Uterus (tissue), 4 donors: ENCODE results near the gene CD46. TPM values are rescaled to one million over a fixed set of nuclear protein-coding genes. Genes with fewer than 3 reads are reported as not detected.
A peak's percentile ranks its signal among the peaks of the same experiment; 100 is the strongest.

ENCODE experiments used
- DNase-seq, 2 donors: peaks; one replicate each; pipeline ENCODE4 v3.0.0-alpha.2; 2019 to 2020
- H3K27ac ChIP-seq, 2 donors: fragments of 200-600 bp; sonication (generic); 1 replicate in 1 of 2; 2 replicates in 1 of 2; pipeline ENCODE4 v1.5.1; 2016 to 2018
- H3K27me3 ChIP-seq, 2 donors: fragments of 200-600 bp; sonication (generic); one replicate each; pipeline ENCODE4 v1.5.1; 2018 to 2019; ENCODE audit warnings: control low read depth in 1 of 2
- H3K36me3 ChIP-seq, 2 donors: fragments of 200-600 bp; sonication (generic); one replicate each; pipeline ENCODE4 v1.5.1; 2019; ENCODE audit warnings: control low read depth in 1 of 2
- H3K4me1 ChIP-seq, 2 donors: fragments of 200-600 bp; sonication (generic); one replicate each; pipeline ENCODE4 v1.5.1; 2018 to 2019; ENCODE audit warnings: control low read depth in 1 of 2
- H3K4me3 ChIP-seq, 2 donors: fragments of 200-600 bp; sonication (generic); 1 replicate in 1 of 2; 2 replicates in 1 of 2; pipeline ENCODE4 v1.5.1; 2018 to 2019; ENCODE audit warnings: mild to moderate bottlenecking in 1 of 2
- H3K9me3 ChIP-seq, 2 donors: fragments of 200-600 bp; sonication (generic); one replicate each; pipeline ENCODE4 v1.5.1; 2019; ENCODE audit warnings: control low read depth in 1 of 2
- POLR2A ChIP-seq, 2 donors: fragments of 450-650 bp; IDR thresholded peaks; one replicate each; pipeline ENCODE4 v1.6.1; 2016; ENCODE audit warnings: antibody characterized with exemption in 2 of 2, mild to moderate bottlenecking in 1 of 2, moderate library complexity in 1 of 2
- intact Hi-C: fragments of 100-400 bp; cut with DNase I; formaldehyde crosslinking; loops from one replicate; pipeline ENCODE4 v1.15.1; 2023; ENCODE audit warnings: low total_unique reads
- total RNA-seq, 4 donors: library from RNA; depleted of rRNA in 3 of 4; stranded (reverse); fragments of >200 nt in 3 of 4; gene quantifications; one replicate each; pipeline versions ENCODE4 v1.1.0 to v1.2.4, GENCODE V29; 2014 to 2023
- TF ChIP-seq, protein P1 (sequence below), 4 experiments: fragments of 200-600 bp in 2 of 4; fragments of 450-650 bp in 2 of 4; sonication (generic) in 2 of 4; IDR thresholded peaks; one replicate each; pipeline ENCODE4 v1.5.1; 2016 to 2019; ENCODE audit warnings: antibody characterized with exemption in 4 of 4, mild to moderate bottlenecking in 2 of 4, moderate library complexity in 1 of 4
- donor health status: DM: yes; HTN: yes; CAD: no.

The CD46 gene
- total RNA-seq, 4 donors from 2014 or later: 118 to 195 (median 174) TPM

DNA sequence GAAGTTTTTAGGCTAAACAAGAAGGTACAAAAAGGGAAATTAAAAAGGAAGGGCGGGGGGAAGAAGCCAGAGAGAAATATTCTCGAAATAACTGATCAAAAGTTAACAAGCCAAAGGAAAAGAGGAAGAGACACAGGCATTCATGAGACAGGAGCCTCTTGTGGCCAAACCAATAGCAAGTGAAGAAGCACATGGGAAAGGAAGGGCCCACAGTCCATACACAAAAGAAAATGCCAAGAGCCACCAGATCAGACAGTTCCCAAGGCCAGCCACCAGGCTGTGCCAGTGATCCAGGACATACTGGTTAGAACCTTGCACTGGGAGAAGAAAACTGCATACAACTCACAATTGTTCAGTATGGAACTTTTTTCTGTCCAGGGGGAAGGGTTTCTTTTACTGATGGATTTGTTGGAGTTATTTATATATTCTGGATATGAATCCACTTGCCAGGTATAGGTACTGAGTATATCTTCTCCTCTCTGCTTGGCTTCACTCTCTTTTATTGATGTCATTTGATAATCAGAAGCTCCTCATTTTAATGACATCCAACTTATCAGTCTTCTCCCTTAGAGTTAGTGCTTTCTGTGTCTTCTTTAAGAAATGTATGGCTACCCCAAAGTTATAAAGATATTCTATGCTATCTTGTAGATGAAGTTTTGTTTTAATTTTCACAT lies 76.8 kb downstream of the CD46 start:
- Histone ChIP-seq H3K36me3 (no peaks in the 10 kb centered on the region), H3K27me3 (no peaks in the 10 kb centered on the region), H3K4me3 (no peak overlapping the region), H3K27ac (peak overlapping the region; percentile 95 to 97), H3K4me1 (peaks cover 21% of the 10 kb centered on the region in 2 donors), H3K9me3 (no peaks in the 10 kb centered on the region)
- no peak for TF ChIP-seq POLR2A (IDR thresholded peaks at IDR 0.05)
- TF ChIP-seq, protein P1, sequence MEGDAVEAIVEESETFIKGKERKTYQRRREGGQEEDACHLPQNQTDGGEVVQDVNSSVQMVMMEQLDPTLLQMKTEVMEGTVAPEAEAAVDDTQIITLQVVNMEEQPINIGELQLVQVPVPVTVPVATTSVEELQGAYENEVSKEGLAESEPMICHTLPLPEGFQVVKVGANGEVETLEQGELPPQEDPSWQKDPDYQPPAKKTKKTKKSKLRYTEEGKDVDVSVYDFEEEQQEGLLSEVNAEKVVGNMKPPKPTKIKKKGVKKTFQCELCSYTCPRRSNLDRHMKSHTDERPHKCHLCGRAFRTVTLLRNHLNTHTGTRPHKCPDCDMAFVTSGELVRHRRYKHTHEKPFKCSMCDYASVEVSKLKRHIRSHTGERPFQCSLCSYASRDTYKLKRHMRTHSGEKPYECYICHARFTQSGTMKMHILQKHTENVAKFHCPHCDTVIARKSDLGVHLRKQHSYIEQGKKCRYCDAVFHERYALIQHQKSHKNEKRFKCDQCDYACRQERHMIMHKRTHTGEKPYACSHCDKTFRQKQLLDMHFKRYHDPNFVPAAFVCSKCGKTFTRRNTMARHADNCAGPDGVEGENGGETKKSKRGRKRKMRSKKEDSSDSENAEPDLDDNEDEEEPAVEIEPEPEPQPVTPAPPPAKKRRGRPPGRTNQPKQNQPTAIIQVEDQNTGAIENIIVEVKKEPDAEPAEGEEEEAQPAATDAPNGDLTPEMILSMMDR (IDR thresholded peaks at IDR 0.05): peak; percentile 77 to 92 (median 88)
- intact Hi-C loops: loop anchor here (5.0 kb wide), 1 partner anchor 39 kb away; no protein-coding TSS in a partner anchor
- DNase-seq: peak; percentile 75 to 78

DNA sequence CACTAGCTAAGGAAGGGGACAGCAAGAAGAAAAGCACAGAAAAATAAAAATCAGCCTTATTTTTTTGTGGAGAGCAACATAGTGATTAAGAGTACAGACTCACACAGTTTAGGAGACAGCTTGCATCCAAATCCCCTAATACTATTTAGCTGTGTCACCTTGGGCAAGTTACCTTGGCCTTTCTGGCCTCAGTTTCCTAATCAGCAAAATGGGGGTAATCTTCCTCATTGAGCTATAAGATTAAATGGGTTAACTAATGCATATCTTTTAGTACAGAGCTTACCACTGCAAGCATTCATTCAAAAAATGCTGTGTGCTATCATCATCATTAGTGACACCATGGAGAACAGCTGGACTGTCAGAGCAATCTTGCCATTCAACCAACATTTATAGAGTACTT lies 77.7 kb downstream of the CD46 start:
- intact Hi-C loops: loop anchor here (5.0 kb wide), 1 partner anchor 38 kb away; no protein-coding TSS in a partner anchor
- peak overlapping the region; percentile 95 to 97 for H3K27ac ChIP-seq
- no peaks in the 10 kb centered on the region for H3K27me3 ChIP-seq
- no peak for DNase-seq
- H3K36me3 ChIP-seq: no peaks in the 10 kb centered on the region
- H3K9me3 ChIP-seq: no peaks in the 10 kb centered on the region
- no peak for TF ChIP-seq POLR2A (IDR thresholded peaks at IDR 0.05)
- TF ChIP-seq, protein P1 (IDR thresholded peaks at IDR 0.05): no peak
- no peak overlapping the region for H3K4me3 ChIP-seq
- peaks cover 21% of the 10 kb centered on the region in 2 donors for H3K4me1 ChIP-seq

DNA sequence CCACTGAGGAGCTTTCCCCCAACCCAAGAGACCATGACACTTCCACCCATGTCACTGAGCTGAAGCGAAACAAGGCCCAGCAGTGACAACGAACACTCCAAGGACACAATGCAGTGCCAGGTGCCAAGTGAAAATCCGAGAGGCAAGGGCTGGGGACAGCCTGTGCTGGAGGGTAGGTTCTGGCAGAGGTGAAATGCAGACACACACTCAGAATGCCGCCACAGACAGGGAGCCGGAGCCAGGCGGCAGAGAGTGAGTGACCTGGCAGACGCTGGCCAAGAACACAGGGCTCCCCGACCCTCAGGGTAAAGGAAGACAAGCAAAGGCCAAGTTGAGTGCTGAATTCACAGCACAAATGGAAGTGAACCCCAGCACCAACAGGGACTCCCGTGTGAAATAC lies 78.9 kb downstream of the CD46 start:
- no peaks in the 10 kb centered on the region for H3K27me3 ChIP-seq
- no peak overlapping the region for H3K4me3 ChIP-seq
- no peaks in the 10 kb centered on the region for H3K36me3 ChIP-seq
- peaks cover 15 to 21% of the 10 kb centered on the region in 2 donors for H3K4me1 ChIP-seq
- intact Hi-C loops: no loop called here
- H3K9me3 ChIP-seq: no peaks in the 10 kb centered on the region
- H3K27ac ChIP-seq: peak overlapping the region; percentile 60 to 66
- no peak for TF ChIP-seq POLR2A (IDR thresholded peaks at IDR 0.05)
- TF ChIP-seq, protein P1 (IDR thresholded peaks at IDR 0.05): no peak
- no peak for DNase-seq

DNA sequence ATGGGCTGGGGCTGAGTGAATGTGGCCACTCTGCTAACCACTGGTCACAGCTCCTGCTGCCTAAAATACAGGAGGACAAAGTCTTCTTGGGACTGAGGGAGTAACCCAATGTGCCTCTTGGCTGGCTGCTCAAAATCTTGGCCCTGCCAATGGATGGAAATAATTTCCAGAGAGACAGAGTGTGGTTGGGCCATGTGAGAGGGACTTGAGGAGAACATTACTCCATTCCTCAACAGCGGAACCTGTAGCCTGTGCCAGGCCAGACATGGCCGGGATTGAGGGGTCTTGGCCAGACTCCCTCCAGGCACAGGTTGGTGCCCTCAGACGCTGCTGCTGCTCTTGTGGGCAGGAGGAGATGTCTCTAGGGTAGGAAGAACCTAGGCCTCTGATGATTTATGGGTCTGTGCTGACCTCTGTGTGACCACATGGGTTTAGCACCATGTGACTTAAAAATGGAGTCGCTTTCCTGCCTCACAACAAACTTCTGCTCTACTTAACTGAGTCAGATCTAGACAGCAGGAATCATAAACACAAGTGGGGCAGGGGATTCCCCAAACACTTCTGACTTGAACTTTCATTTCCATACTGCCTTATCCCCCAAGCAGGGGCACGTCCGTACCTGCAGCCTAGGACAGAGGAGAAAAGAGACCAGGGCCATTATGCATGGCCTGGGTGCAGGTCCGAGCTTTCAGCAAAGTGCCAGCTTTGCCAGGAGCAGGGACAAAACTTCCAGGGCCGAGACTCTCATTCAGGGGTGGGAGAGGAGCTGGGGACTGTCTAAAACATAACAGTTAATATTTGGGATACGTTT lies 79.9 kb downstream of the CD46 start:
- intact Hi-C loops: no loop called here
- H3K27ac ChIP-seq: peak overlapping the region; percentile 60 to 66
- no peak for DNase-seq
- TF ChIP-seq, protein P1 (IDR thresholded peaks at IDR 0.05): no peak
- no peak for TF ChIP-seq POLR2A (IDR thresholded peaks at IDR 0.05)
- H3K36me3 ChIP-seq: no peaks in the 10 kb centered on the region
- H3K9me3 ChIP-seq: no peaks in the 10 kb centered on the region
- no peak overlapping the region for H3K4me3 ChIP-seq
- peaks cover 15 to 21% of the 10 kb centered on the region in 2 donors for H3K4me1 ChIP-seq
- no peaks in the 10 kb centered on the region for H3K27me3 ChIP-seq

DNA sequence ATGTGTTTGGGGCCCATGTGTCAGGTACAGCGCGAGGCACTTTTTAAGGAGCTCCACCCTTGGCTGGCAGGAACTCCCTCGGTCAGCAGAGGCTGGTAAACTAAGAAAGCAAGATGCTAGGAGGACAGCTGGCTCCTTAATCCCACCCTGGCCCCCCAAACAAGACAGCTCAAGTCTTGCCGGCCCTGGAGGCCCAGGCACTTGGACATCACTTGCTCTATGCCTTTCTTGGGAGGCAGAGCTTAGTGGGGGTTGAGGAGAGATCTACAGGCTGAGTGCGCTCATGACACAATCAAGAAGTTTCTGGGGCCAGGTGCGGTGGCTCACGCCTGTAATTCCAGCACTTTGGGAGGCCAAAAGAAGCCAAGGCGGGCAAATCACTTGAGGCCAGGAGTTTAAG lies 80.9 kb downstream of the CD46 start:
- DNase-seq: no peak
- H3K27ac ChIP-seq: peak overlapping the region; percentile 60 to 66
- intact Hi-C loops: no loop called here

More for the DNA sequence above, 80.9 kb downstream of the CD46 start:
- no peak for TF ChIP-seq POLR2A (IDR thresholded peaks at IDR 0.05)
- TF ChIP-seq, protein P1 (IDR thresholded peaks at IDR 0.05): no peak
- Histone ChIP-seq H3K4me1 (peaks cover 15% of the 10 kb centered on the region in 2 donors), H3K36me3 (no peaks in the 10 kb centered on the region), H3K27me3 (no peaks in the 10 kb centered on the region), H3K9me3 (no peaks in the 10 kb centered on the region), H3K4me3 (no peak overlapping the region)
